ENCODE data around the gene ITGB2.

Gene ITGB2

DNA sequence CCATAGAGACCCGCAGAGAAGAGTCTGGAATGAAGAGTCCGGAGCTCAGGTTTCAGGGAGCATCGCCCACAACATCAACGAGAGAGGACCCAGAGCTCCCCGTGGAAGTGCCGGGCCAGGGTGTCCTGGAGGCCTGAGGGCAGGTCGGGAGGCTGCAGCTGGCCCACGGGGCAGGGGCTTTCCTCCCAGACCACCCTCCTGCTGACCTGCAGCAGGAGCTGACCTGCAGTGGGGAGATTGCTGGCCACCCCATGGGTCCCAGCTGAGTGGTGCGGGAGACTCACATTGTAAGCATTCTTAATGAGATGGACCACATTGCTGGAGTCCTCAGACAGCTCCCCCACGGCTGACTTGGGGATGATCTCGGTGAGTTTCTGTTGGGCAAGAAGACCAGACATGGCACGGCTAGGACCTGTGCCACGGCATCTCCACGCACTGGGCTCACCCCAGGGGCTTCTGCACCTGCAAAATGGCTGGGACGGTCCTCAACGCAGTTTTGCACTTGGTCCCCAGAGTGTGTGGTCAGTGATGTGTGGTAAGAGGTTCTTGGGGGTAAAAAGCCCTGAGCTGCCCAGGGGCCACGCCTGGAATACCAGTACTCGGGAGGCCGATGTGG, 25.9 kb downstream of the ITGB2 start:
- no peak for DNase-seq

DNA sequence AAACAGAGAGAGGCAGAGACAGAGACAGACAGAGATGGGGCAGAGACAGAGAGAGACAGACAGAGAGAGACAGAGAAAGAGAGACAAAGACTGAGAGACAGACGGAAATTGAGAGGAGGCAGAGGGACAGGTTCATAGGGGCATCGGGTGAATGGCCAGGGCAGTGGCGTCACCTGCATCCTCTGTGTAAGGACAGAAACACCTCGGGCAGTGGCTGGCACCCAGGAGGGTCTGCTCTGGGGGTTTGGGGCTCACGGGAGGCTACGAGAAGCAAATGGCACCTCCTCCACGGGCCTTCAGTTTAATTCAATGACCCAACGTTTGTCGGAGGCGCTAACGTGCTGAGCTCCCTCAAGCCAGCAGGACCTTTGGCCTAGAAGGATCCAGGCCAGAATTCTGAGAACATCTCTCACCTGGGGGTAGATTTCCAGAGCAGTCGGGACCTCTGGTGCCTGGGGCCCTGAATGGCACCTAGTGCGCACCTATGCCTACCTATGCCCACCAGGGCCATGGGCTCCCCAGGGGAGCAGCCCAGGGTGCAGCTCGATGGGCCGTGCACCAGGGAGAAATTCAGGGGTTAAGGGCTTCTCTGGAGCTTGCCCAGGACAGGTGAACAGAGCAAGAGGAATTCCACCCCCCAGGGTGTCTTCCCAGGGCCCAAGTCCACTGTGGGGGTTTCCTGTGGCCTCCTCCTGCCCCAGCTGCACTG, 26.6 kb downstream of the ITGB2 start:
- no peak for DNase-seq

DNA sequence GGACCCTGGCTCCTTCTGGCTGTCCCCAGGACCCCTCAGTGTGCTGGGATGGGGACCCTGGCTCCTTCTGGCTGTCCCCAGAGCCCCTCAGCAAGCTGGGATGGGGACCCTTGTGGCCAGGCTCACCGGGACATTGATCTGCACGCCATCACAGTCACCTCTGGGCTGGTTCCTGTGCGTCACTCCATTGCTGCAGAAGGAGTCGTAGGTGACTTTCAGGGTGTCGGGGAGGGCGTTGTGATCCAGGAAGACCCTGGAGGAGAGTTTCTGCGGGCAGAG, 27.5 kb downstream of the ITGB2 start:
- no peak for DNase-seq

DNA sequence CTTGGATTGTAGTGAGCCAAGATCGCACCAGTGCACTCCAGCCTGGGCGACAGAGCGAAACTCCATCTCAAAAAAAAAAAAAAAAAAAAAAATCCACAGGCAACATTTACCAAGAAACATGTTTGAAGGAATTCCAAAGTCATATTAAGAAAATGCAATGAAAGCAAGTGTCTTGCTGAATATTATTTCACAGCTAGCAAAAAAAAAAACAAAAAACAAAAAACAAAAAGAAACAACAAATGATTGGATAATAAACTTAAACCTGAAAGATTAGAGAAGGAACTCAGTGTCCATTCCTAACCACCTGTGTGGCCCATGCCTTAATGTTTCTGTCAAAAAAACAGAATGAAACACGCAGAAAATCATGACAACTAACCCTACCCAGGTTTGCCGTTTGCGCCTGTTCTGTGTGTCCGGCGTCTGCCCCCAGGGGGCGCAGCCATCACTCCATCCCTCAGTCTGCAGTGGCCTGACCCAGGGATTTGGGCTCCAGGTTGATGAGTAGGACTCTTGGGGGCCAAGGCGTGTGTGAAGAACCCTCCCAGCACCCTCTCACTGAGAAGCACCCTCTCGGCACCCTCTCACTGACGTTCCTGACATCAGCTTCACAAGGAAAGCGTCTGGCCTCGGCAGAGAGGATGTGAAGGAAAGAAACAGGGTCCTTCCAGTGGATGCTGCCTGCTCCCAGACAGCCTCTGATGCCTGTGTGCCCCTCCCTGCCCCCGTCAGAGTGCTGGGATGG, 28.0 kb downstream of the ITGB2 start:
- peak; percentile 59 for DNase-seq

DNA sequence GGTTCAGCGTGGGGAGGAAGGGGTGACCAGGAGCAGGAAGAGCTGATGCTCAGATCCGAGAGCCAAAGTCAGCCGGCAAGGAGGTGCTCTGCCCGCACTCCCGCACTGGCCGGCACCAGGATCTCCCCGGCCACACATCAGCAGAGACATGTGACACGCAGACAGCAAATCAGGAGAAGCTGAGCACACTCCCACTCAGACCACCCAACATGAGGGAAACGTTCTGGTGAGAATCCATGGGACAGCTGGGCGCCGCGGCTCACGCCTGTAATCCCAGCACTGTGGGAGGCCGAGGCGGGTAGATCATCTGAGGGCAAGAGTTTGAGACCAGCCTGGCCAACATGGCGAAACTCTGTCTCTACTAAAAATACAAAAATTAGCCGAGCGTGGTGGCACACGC, 28.6 kb downstream of the ITGB2 start:
- DNase-seq, result no peak

DNA sequence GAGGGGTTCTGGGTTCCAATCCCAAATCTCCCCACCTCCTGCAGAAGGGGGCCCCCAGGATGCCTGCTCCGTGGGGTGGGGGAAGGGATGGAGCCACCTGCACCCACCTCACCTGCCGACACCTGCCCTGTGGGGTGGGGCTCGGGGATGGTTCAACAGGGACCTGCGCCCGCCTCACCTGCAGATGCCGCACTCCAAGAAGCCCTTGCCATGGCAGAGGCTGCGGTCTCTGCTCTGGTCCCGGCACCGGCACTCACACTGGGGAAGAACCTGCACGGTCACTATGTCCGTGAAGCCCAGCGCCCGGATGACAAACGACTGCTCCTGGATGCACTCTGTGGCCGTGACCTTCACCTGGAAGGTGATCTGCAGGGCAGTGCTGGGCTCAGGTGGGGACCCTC, 29.1 kb downstream of the ITGB2 start:
- no peak for DNase-seq

DNA sequence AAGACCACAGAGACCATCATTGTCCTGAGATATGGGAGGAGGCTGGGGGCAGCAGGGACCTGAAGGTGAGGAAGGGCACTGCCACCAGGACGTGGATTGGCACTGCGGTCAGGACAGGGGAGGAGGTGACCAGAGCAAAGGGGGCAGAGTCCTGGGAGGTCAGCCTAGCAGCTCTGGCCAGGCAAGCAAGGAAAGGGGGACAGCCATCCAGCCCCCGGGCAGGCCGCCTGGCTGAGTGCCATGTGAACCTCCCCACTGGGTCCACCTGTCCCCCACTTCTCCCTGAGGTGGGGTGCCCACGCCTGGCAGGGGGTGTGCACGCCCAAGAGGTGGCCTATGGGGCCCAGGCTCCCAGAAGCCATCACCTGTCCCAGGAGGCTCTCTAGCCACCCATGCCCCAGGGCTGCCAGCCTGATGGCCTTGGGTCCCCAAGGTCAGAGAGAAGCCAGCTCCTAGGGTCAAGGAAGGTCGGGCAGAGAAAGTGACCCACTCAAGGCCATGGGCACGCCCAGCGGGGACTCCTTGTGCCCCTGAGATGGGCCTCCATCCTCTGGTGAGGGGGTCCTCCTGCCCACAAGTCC, 29.6 kb downstream of the ITGB2 start:
- DNase-seq, result no peak

DNA sequence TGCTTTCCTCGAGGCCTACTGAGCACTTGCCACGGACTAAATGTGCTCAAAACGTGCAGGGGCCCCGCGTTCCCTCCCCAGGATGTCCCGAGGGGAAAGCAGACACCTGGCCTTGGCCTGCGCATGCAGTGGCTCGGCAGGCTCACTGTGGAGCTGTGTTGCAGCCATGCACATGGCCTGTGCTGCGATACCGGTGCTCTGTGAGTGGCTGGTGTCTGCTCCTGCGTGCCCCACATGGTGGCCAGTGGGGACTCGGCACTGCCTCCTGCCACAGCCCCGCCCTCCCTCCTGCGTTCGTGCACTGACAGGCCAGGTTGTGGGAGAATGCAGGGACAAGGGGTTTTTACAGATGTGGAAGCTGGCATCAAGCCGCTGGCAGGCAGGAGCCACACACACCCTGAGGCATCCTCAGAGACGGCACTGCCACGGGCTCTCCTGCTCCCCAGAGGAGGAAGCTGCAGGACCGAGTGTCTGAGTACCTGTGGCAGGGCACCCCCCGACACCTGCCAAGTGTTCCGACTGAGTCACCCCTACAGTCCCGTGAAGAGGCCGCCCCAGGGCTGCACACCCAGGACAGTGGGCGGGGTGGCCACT, 30.3 kb downstream of the ITGB2 start:
- no peak for DNase-seq

DNA sequence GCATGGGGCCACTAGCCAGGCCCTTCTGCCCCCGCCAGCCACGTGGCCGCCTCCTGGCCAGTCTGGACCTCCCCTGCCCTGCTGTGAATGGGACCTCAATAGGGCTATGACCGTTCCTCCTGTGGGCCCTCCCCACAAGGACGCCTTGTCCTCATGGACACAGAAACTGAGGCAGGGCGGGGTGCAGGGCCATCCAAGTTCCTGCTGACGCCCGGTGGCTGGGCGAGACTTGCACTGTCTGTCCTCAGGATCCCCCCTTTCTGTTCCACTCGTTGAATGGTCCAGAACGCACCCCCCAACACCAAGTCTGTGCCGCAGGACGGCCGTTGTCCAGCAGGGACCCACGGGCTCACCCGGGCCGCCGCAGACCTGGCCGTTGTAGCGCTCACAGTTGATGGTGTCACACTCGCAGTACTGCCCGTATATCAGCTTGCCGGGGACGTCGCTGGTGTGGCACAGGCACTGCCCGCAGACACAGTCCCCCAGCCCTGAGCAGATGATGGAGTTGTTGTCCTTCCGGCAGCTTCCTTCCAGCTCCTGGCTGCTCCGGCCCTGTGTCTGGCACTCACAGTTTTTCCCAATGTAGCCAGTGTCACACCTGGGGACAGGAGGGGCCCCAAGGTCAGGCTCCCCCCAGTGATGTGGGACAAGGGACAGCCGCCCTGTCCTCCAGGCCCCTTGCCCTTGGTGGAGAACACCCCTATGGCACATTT, 30.9 kb downstream of the ITGB2 start:
- no peak for DNase-seq

DNA sequence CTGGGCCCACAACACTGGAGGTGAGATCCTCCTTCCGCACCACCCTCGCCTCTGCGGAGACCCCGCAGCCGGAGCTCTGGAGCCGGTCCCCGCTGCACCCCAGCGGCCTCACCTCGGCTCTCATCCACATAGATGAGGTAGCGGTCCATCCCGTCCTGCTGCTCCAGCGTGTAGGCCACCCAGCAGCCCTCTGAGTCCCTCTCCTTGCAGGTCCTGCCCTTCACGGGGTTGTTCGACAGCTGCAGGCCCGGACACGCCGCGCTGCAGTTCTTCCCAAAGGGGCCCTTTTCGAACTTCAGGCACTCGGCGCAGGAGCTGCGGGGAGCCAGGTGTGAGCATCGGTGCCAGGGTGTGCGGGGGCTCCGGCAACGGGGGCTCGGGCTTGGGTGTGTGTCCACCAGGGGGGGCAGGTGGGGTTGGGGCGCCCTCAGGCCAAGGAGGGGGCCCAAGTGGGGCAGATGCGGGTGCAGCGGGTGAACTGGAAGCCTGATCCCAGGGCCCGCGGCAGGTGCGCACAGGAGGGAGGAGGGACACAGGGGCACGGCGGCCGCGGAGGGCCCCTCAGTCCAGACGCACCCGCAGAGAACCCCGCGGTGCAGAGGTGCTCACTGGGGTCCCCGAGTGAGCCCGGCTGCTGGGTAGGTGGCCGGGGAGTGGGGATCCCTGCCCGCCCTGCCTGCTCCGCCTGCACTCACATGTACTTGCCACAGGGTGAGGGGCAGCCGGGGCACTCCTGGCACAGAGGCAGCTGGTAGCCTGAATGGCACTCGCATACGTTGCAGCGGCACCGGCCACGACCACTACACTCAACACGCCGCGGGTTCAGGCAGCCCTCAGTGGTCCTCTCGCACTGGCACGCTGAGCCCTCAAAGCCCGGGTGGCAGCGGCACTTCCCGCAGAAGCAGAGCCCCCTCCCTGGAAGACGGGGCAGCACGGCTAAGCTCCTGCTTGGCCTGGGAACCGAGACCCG, 31.8 kb downstream of the ITGB2 start:
- DNase-seq, result no peak

DNA sequence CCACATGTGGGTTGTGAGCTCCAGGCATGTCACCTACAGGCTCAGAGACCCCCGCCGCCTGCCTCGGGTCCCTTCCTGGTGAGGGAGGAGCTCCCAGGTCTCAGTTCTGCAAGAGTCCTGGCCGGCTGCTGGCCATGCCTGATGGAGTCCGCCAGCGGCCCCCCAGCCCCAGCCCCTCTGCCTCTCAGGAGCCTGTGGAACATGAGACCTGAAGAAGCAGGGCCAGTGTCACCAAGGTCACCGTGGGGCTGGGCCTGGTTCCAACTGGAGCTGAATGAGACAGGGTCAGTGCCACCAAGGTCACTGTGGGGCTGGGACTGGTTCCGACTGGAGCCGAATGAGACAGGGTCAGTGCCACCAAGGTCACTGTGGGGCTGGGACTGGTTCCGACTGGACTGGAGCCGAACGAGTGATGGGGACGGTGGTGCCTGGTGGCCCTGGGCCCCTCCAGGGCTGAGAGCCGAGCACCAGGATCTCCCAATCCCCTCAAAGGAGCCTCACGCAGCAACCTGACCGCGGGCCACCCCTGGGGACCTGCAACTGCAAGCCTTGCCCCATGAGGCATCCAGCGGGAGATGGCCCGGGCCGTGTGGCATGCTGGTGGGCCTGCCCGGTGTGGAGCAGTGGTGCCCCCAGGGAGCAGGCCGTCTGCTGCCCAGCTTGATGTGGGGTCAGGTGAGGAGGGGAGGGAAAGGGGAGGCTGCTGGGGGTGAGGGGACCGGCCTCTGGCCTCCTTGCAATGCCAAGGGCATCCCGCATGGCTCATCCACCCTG, 32.7 kb downstream of the ITGB2 start:
- no peak for DNase-seq

DNA sequence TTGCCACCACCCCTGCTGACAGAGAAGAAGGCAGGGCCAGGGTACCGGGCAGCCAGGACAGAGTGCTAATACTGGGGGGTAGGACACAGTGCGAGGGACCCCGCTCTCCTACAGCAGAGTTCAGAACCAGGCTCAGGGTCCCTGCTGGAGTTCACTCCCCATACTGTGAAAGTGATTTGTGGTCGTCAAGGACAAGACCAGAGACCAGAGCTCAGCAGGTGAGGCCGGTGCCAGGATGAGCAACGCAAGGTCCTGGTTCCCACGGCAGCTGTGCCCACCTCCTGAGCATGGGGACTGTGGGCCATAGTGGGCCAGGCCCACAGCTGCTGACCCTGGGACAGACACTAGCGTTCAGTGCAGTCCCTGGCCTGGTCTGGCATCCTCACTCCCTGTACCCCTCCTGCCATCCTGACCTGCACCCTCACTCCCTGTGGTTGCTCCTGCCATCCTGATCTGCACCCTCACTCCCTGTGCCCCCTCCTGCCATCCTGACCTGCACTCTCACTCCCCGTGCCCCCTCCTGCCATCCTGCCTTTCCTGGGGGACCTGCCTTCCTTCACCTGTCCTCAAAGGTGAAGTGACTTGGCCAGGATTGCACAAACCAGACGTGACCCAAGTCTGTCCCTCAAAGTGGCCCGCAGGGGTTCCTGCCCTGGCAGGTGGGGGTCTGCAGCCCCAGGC, 33.4 kb downstream of the ITGB2 start:
- no peak for DNase-seq

DNA sequence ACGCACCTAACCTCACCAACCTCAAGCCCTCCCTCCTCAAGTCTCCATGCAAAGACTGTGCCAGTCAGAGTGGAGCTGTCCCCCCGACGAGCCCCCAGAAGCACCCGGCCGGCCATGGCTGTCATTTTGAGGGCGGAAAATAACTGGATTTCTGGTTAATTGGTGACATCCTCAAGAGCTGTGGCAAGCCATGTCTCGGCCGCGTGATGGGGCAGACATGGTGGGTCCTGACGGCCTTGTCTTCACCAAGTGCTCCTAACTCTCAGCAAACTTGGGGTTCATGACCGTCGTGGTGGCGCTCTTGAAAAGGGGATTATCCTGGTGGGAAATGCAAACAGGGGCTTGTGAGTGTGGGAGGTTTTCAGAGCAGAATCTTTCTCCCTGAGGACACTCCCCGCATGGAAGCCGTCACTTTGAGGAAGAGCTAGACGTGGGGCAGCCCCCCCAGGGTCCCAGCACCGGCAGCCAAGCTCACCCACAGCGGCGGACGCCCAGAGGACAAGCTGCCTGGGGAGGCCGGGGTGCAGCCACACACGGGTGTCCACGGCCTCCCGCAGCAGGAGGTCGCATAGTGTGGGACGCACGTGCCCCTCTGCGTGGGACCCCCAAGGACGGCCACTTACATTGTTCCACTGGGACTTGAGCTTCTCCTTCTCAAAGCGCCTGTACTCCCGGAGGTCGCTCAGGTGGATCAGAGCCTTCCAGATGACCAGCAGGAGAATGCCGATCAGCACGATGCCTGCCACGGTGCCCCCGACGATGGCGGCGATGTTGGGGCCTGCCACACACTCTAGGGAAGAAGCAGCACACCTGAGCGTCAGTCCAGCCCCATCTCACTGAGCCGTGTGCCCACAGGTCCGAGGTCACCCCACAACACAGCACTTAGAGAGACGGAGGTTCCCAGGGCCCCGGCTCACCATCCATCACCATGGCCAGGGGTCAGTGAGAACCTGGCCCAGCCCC, 34.3 kb downstream of the ITGB2 start:
- DNase-seq, result no peak

DNA sequence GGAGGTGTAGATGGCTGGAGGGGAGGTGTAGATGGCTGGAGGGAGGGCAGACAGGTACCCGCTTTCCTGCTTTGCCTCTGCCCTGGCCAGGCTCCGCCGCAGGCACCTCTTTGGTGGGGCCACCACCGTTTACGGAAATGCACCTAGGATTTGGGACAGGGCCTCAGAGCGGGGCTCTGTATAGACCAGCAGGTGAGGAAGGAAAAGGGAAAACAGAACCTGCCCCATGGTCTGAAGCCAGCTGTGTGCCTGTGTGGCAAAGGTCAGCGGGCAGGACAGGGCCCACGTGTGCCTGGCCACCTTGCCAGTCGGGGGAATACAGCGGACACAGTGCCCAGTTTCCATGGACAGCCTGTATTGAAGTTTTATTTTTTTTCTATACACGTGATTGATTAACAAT, 35.1 kb downstream of the ITGB2 start:
- no peak for DNase-seq

DNA sequence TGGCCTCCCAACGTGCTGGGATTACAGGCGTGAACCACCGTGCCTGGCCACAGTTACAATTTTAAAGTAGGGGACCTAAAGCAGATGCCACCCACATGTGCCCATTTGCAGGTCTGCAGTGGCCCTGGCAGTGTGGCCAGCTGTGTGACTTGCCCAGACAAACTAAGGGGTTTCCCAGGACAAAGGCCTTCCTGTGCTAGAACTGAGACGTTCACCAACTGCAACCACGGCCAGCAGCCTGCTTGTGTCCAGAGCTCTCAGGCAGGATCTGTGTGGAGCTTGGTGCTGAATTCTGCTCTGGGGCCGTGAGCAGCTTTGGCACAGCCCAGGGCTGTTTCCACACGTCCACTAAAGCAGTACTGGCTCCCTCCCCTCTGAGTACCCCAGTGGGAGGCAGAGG, 36.6 kb downstream of the ITGB2 start:
- no peak for DNase-seq

DNA sequence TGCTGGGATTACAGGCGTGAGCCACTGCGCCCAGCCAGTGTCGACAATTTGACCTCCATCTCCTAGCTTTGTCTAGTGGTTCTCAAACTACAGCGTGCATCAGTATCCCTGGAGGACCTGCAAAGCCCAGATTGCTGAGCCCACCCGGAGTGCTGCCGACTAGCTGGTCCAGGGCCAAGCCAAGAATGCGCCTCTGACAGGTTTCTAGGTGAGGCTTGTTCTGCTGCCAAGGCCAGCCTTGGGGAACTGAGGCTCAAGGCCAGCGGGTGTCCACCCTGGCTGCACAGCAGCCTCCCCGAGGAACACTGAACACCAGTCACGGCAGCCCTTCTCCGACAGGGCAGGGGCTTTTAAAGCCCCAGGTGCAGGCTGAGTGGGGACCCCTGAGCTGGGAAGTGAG, 37.4 kb downstream of the ITGB2 start:
- DNase-seq, result no peak

DNA sequence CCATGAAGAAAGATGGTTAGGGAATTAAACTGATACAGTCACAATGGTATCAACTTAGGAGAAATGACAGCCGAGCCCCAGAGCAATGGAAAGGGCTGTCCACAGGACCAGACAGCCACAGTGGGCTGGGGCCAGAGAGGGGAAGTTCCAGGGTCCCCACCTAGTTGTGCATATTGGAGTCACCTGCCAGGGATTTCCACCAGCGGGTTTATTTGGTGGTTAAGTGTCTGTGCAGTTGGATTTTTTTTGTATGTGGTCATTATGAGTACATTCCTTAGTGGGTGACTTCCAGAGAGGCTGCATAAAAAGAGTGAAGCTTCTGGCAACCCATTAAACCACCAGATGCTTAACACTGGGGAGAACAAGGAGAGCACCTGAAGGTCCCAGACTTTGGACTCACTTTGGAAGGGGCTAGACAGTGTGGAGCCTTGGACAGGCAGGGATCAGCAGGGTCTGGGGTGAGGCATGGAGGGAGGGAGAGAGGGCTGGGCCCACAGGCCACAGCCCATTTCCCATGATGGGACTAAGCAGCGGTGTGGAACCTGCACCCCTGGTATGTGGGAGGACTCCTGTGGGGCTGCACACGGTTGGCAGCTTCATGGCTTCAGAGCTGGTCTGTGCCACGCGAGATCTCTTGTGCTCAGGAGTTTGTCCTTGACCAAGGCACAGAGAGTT, 39.4 kb downstream of the ITGB2 start:
- DNase-seq, result no peak

DNA sequence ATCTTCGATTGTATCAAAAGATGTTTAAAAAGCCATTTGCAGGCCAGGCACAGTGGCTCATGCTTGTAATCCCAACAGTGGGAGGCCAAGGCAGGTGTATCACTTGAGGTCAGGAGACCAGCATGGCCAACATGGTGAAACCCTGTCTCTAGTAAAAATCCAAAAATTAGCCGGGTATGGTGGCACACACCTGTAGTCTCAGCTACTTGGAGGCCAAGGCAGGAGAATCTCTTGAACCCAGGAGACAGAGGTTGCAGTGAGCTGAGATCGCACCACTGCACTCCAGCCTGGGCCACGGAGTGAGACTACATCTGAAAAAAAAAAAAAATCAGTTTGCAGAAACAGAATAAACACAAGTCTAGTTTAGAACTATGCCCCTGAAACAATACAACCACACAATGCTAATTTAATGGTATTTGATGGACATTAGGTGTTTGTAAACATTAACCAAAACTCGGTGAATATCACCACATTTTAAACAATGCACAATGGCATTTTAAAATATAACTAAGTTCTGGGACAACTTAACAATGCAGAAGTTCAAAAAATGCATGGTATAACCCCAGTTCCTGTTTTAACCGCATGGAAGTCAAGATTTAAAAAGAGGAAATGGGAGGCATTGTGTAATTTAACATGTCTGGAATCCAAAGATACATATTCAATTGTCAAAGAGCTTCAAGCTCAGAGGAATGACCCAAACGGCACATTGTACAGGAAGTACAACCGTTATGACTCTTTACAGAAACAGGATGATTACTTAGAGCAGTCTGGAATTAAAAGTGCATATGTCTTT, 40.1 kb downstream of the ITGB2 start:
- no peak for DNase-seq
